Muscle of back (tissue), 11 donors: ENCODE data around the gene TMEM123. TPM values are rescaled to one million over a fixed set of nuclear protein-coding genes. Genes with fewer than 3 reads are reported as not detected.
"Not testable (repeated sequence)": the region's sequence is repeated elsewhere in the genome, so short reads cannot be mapped to it uniquely, and the experiment has no call there.

Experiments
- DNase-seq, 3 donors: peaks; one replicate each; pipeline versions ENCODE4 v3.0.0 to v3.0.0-alpha.2; 2013
- polyA plus RNA-seq, 10 donors: library from polyadenylated mRNA; unstranded; fragments of 120-200 nt; gene quantifications; one replicate each; pipeline ENCODE4 v1.2.1, GENCODE V29; 2013; ENCODE audit not compliant: insufficient read length in 10 of 10

The TMEM123 gene
- polyA plus RNA-seq, 10 donors, result 137 to 199 (median 181) TPM

- peak; percentile 61 to 91 (median 76) for DNase-seq
These were observed 694 bp downstream of the TMEM123 start for GRCh38 chr11:102451681-102452460.

GRCh38 chr11:102451041-102451680 lies 1.4 kb downstream of the TMEM123 start:
- DNase-seq, result no peak

GRCh38 chr11:102449651-102450570 lies 2.7 kb downstream of the TMEM123 start:
- no peak for DNase-seq

GRCh38 chr11:102448869-102449224 lies 3.7 kb downstream of the TMEM123 start:
- DNase-seq, result no peak

GRCh38 chr11:102447941-102448868 lies 4.4 kb downstream of the TMEM123 start:
- DNase-seq, result no peak

GRCh38 chr11:102447193-102447592 lies 5.4 kb downstream of the TMEM123 start:
- no peak for DNase-seq

GRCh38 chr11:102446606-102447005 lies 6.0 kb downstream of the TMEM123 start:
- DNase-seq, result peak in 1 of 3 donors; percentile 74

GRCh38 chr11:102444693-102445092 lies 7.9 kb downstream of the TMEM123 start:
- DNase-seq, result not testable (repeated sequence)

- not testable (repeated sequence) for DNase-seq
These were observed 8.4 kb downstream of the TMEM123 start for GRCh38 chr11:102444142-102444541.

- DNase-seq, result not testable (repeated sequence)
These were observed 13.6 kb downstream of the TMEM123 start for GRCh38 chr11:102439063-102439363.

- DNase-seq, result no peak
These were observed 14.1 kb downstream of the TMEM123 start for GRCh38 chr11:102438311-102439062.

GRCh38 chr11:102437727-102438126 lies 14.8 kb downstream of the TMEM123 start:
- no peak for DNase-seq

GRCh38 chr11:102436976-102437375 lies 15.6 kb downstream of the TMEM123 start:
- no peak for DNase-seq

GRCh38 chr11:102436561-102436960 lies 16.0 kb downstream of the TMEM123 start:
- DNase-seq, result no peak

- no peak for DNase-seq
These were observed 16.9 kb downstream of the TMEM123 start for GRCh38 chr11:102435688-102436087.

- DNase-seq, result not testable (repeated sequence)
These were observed 19.0 kb downstream of the TMEM123 start for GRCh38 chr11:102433571-102433970.

- not testable (repeated sequence) for DNase-seq
These were observed 20.0 kb downstream of the TMEM123 start for GRCh38 chr11:102432560-102432959.

GRCh38 chr11:102431404-102431803 lies 21.2 kb downstream of the TMEM123 start:
- no peak for DNase-seq

GRCh38 chr11:102430158-102430836 lies 22.3 kb downstream of the TMEM123 start:
- DNase-seq, result no peak

- DNase-seq, result no peak
These were observed 22.9 kb downstream of the TMEM123 start for GRCh38 chr11:102429691-102430090.
